GM19035 (cell line): ENCODE results near the gene GNG2.

Experiments used
- ATAC-seq: cut with Tn5 transposase; IDR thresholded peaks from one replicate; pipeline ENCODE4 v1.9.1; 2021; ENCODE audit not compliant: unreplicated experiment

The GNG2 gene

DNA sequence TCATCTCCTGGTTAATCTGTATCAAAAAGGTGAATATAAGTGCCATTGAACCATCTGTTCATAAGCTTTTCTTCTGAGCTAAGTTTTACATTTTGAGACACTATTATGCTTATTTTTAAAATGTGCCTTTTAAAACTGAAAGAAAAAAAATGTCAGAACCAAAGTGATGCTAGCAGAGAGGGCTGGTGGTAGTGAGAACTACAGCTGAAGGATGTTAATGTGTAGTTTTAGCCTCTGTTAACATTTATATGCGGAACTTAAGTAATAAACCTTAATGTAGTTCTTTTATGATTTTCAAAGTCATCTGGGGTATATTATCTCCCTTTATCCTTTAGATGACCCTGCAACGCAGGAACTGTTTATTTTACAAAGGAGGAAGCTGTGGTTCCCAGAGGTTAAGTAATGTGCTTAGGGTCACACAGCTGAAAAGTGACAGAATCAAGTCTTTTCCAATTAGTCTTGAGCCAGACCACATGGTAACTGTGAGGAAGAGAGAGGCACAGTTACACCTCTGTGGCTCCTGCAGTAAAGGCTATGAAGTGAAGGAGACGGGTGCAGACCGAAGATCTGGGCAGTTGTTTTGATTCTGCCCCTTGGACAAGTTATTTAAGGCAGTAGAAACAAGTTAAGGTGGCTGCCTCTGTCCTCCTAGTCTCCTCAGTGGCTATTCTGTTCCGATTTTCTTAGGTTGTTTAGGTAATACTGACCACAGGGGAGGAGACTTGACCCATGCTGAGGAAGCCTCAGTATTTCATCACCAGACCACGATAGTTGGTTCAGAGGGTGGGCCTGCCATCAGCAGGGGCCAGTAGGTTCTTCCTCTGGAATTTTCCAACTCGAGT lies 23.9 kb downstream of the GNG2 start:
- ATAC-seq, result no peak

DNA sequence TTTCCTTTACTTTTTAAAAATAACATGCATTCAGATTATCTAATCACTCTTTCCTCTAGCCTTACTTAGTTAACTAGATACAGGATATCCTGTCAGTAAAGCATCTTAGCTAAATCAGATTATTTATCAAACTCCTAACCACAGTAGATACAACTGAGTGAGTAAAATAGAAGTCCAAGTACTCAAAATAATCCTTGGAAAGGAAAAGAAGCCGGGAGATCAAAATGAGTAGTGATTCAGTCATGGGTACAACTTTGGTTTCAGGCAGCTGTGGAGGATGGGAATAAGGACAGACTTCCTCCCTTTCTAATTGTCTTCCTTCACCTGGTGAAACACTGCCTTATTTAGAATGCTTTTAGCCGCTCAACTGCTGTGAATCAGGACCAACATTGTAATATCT lies 29.4 kb downstream of the GNG2 start:
- ATAC-seq, result no peak

DNA sequence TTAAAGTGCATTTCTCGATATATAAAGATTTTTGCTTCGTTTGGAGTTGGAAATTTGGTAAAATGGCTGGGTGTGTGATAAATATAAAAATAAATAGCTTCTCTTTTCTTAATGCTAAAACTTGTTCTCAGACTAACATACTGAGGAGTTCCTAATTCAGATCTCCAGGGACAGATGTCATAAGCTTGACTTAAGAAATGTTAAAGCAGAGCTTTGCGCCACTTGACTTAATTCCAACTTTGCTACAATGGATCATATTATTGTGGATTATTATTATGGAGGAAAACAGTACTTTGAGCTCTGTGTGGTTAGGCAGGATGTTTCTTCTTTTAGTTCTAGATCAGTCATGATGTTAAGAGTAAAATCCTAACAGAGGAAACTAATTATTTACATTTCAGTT lies 33.8 kb downstream of the GNG2 start:
- ATAC-seq, result no peak

DNA sequence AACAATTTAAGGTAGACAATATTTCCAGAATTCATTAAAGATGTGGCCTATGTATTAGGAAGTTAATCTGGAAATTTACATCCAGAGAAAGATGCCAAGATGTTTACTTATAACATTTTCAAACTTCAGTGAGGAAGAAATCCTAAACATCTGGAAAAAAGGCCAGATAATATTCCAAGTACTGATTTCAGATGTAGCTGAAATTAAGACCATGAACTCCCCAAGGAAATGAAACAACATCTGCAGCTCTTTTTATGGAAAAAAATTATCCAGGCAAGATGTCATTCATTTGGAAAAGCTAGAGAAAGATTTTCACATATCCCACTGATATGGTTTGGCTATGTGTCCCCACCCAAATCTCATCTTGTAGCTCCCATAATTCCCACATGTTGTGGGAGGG lies 35.0 kb downstream of the GNG2 start:
- ATAC-seq, result no peak

DNA sequence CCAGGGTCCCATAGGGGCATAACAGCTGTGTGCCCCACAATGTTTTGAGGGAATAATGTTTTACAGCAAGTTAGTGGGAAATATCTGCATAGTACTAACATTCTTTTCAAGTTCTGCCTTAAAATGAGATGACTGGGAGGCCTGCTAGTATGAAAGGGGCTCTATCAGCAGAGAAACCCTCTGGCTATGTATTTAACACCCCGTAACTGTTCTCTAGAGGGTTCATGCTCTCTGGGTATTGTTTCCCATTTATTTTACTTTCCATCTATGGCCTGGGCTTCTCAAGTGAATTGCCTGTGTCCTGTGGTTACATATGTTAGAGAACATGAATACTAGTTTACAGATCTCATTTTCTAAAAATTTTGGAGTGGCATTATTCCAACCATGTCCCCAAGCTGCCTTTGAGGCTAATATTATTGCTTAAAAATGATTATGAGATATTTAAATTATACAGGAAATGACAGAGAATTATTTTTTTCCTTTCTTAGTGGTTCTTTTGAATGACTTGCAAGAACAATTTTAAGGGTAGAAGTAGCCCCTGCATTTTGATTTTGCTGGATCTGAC lies 37.5 kb downstream of the GNG2 start:
- no peak for ATAC-seq

DNA sequence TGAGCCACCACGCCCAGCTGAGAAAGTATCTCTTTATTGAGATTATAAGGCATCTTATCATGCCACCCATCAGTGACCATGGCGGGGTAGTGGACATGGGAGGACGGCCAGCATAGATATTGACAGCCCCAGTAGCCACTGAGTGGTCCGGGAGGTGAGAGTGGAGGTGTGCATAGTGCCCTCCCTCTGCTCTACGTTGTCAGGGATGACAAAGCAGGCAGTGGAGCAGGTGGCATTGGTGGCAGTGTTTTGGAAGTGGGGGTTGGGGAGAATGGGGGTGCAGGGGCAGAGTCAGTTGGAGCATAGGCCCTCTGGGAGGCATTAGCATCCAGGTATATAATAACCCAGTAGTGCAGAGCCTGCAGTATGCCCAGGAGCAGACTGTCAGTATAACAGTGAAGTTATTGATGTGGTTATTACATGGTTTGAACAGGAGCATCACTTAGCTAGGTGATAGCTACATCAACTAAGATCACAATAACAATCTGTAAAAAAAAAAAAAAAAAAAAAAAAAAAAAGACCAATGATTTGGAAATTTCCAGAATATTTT lies 41.1 kb downstream of the GNG2 start:
- no peak for ATAC-seq

DNA sequence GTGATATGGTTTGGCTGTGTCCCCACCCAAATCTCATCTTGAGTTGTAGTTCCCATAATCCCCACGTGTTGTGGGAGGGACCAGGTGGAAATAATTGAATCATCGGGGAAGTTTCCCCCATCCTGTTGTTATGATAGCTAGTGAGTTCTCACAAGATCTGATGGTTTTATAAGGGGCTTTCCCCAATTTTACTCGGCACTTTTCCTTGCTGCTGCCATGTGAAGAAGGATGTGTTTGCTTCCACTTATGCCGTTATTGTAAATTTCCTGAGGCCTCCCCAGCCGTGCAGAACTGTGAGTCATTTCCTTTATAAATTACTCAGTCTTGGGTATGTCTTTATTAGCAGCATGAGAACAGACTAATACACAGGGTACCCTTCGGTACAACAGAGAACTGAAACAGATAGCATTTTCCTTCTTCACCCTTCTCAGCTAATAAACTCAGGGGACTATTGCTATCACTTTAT lies 45.3 kb downstream of the GNG2 start:
- ATAC-seq, result peak; percentile 89

DNA sequence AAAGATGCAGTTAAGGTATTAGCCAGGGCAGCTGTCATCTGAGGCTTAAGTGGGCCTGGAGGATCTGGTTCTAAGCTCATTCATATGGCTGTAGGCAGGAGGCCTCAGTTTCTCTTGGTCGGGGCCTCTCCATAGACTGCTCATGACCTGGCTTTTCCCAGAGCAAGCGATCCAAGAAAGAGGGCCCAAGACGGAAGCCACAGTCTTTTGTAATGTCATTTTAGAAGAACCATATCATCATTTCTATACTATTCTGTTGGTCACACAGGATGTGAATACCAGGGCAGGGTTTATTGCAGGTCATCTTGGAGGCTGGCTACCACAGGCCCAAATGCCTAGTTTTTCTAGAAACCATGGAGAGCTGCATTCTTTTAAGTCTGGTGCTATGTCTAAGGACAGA lies 47.7 kb downstream of the GNG2 start:
- no peak for ATAC-seq

DNA sequence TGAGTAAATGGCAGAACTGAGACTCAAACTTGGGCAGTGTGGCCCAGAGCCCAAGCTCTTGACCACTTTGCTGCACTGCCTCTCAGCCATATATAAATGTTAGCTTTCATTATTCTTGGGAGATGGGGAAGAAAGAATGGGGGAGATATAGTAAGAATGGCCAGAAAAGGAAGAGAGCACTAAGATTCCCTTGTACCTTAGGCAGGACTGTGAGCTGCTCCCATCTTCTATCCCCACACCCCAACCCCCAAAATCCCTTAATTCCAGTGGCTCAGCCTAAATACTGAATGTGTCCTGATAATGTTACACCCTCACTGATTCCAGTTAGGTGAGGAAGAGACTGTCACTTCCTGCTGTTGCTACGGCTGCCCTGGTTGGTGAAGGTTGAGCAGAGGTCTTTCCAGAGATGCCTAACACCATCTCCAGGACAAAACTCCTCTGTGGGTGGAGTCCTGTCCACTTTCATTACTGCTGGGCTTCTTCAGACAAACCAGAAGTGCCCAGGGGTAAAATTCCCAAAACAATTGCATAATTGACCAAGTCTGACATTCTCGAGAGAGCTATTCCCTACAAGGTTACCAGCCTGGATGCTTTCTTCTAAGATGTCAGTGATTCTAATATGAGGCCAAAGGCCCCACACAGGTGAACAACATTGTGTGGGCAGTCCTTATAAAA lies 51.8 kb downstream of the GNG2 start:
- ATAC-seq, result no peak

DNA sequence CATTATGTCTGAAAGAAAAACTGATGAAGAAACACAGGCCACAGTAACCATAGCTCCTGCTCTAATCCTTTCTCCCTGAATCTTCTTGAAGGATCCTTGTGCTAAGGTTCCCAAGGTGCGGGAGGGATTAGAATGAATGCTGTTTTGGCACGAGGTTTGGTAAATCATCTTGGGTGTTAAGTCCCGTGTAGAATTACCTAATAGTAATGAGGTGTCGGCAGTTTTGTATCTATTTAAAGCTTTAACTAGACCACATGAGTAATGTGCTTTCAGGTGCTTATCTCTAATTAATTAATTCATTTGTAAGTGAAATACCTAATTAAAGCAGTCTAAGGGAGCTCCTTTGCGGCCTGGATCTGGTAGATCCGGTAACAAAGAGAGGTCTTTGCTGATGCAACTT lies 53.9 kb downstream of the GNG2 start:
- no peak for ATAC-seq

DNA sequence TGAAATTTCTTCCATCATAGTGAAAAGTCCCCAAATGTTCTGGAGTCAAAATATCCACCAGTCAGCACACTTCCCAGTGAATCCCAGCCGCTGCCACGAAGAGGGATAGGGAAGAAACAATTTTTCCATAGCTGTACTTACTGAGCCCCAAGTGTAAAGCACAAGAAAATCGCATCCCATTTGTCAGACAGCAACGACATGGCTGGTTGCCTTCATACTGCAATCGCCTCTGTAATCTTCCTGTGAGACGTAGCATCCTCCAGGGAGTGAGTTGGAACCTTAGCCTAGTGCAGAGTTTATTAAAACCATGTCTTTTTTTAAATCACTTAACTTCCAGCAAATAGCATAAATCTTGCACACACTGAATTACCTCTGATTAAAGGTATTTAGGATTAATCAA lies 56.8 kb downstream of the GNG2 start:
- ATAC-seq, result no peak

DNA sequence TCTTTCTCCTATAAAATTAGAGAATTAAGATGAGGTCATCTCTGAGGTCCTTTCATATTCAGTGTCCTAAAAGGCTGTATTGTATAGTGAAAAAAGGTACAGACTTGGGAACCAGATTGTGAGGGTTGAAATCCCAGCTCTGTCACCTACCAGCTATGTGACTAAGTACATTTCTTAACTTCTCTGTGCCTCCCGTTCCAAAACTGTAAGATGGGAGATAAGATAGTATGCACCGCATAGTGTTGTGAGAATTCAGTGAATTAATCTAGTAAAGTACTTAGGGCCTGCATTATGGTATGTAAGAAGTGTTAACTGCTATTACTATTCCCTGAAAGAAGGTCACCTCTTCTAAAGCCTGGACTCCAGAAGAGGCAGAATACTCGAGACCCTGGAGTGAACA lies 60.6 kb downstream of the GNG2 start:
- no peak for ATAC-seq

DNA sequence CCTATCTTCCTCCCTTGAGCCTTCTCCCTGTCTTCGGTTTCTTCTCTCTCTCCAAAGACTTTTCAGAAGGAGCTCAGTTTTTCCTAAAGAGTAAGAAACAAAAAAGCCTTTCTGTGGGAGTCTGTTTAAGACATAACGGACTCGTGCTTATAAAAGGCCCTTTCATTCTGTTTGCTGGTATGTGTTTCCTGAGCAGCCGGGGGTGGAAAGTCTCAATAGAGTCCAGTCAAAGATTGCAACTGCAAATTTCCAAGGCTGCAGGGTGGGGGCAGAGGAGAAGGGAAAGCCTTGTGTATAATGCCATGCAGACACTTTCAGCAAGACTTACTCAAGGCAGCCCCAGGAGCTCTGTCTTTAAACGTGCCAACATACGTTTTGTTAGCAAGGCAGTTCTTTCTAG lies 62.2 kb downstream of the GNG2 start:
- no peak for ATAC-seq

DNA sequence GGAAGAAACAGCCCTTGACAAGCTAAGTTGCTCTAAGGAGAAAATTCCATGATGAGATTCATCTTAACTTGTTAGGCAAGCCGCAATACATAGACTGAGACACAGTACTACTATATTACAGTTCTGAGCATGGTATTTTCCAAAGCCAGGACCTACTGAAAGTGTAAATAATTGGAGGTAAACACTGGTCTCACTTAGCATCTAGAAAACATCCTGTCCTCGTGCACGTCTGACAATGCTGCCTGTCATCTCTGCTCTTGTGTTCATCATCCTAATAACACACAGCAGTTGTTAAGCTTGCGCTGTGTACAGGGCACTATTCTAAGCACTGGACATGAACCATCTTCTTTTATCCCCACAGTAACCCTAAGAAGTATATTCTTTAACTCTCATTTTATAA lies 64.2 kb downstream of the GNG2 start:
- ATAC-seq, result no peak

DNA sequence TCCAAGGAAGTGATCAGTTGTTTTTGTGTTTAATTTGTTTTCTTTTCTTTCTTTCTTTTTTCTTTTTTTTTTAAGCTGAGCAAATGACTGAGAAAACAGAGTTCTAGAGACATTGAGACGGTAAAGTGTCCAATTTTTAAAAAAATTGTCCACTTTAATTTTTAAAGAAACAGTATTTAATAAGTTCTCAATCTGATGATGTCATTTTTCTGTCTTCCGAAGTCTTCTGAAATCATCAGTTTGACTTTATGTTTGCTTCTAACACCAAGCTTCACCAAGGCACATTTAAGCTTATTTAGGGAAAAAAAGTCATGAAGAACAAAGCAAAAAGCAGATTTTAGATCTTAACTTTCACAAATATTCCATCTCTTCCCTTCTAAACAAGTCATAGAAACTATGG lies 65.6 kb downstream of the GNG2 start:
- no peak for ATAC-seq

DNA sequence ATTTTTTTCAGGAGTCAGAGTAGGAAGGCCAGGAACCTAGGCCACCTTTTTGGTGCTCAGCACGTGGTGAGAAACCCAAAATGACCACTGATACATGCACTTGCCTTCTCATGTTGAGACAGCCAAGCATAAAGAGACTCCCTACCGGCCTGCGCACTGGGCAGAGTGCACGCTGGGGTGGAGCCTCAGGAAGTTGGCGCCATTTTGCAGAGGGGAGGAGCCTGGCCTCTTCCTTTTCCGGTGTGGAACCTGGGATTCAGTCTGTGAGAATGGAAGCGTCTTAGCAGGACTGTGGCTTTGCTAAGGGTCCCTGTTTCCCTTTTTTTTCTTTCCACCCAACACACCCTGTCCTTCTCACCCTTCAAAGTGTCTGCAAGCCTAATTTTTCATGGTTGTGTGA lies 66.0 kb downstream of the GNG2 start:
- ATAC-seq, result no peak

DNA sequence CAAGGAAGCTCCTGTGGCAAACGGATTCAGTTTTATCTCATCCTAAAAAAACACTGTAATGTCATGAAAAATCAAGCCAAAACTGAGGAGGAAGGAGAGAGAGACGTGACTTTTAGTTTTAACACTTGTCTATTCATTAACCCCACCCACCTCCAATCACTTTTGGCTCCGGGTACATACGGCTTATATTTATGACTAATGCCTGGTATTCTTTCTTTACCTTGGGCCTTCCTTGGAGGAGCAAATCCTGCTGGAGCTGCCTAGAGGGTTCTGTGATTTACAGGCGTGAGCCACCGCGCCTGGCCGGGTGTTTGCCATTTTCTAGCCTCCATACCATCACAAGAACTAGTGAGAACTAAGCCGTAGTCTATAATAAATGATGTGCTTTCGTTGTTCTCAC lies 68.2 kb downstream of the GNG2 start:
- no peak for ATAC-seq

DNA sequence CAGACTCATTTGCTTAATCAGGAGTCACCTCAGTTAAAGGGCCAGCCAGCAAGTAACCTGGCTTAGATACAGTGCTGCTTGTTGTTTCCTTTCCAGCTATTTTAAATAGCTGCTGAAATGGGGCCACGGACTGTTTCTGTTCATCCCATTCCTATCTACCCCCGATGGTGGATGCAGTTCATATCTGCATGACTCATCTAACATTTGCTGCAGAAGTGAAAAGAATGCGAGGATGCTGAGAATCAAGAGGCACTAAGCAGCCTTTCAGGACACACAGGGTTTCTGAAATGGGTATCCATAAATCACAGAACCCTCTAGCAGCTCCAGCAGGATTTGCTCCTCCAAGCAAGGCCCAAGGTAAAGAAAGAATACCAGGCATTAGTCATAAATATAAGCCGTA lies 68.8 kb downstream of the GNG2 start:
- ATAC-seq, result no peak

DNA sequence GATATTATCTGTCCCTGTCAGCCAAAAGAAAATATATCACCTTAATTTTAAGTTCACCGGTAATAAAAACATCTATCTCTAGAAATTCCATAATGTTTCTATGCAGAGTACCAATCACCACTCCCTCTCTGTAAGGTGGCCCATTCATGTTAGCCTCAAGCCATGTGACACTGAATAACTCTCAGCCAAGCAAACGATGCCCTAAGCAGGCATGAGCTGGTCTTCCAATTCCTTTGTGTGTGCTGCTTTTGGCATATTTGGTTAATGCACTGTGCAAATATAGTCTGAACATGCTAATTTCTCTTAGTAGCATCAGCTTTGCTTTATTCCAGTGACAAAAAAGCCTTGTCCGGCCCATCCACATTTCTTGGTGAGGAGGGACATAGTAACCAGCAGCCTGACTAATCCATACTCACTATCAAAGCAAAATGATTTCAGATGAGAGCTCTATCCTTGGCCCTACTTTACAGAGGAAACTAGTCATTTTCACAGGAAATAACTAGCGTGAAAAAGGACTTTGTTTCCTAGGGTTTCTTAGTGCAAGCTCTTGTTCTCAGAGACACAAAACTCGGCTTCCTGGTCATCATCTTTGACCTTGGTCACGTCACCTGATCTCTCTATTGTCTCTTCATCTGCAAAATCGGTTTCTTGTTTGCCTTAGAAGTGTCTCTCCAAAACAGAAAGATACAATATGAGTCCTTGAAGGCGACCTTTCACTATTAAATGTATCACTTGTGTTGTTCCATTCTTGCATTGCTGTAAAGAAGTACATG lies 69.7 kb downstream of the GNG2 start:
- ATAC-seq, result no peak

DNA sequence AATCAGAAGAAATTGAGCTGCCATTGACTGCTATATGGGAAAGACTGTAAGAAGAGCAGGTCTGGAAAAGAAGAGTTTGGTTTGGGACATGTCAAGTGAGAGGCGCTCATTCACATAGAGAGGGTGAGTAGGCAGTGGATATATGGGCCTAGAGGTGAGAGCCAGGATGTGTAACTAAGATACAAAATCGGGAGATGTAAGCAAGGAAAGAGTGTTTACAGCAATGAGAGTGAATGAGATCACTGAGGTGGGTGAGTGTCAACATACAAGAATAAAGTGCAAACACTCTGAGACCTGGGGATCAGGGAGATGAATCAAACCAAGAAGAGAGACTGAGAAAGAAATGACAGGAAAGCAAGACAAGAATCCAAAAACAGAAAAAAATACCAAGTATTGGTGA lies 70.9 kb downstream of the GNG2 start:
- ATAC-seq, result no peak

DNA sequence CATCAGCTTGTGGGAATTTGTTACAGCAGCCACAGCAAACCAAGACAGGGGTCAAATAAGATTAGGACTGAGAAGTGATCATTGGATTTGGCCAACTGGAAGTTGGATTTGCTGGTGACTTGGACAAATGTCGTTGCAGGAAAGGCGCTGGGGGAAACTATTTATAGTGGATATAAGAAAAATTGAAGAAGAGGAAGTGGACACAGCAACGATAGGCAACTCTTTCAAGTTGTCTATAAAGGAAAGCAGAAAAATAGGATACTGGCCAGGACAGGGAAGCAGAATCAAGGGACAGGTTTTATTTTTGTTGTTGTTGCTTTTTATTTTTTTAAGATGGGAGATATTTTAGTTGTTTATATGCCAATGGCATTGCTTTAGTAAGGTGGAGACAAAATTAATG lies 72.8 kb downstream of the GNG2 start:
- ATAC-seq, result no peak
